Measurements from ENCODE around the gene ABCA12. TPM values are rescaled to one million over a fixed set of nuclear protein-coding genes. Genes with fewer than 3 reads are reported as not detected.

ABCA12 gene
- total and polyA plus RNA-seq, 2 donors (not counting 3 experiments of a cell fraction or from before 2014, with no cell fraction given): not detected

DNA sequence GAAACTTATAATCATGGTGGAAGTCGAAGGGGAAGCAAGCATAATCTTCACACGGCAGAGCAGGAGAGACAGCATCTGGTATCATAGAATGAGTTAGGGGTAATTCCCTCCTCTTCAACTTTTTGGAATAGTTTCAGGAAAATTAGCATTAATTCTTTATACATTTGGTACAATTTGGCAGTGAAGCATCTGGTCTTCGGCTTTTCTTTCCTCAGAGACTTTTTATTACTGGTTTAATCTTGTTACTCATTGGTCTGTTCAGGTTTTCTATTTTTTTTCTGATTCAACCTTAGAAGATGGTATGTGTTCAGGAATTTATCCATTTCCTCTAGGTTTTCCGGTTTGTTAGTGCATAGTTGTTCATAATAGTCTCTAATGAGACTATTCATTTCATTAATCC lies 39.7 kb upstream of the ABCA12 start:
- TF ChIP-seq POLR2AphosphoS5 (IDR thresholded peaks at IDR 0.05; ENCODE audit: insufficient read depth, low read depth, low read length): no peak
- TF ChIP-seq JUN (IDR thresholded peaks at IDR 0.05; ENCODE audit: borderline replicate concordance, insufficient read depth, insufficient read length, low read depth): no peak
- Histone ChIP-seq H2AFZ (ENCODE audit: low read depth, low read length) (no peak overlapping the region), H3K36me3 (ENCODE audit: control insufficient read depth in 2 of 2, extremely low read depth in 1 of 2, insufficient read depth in 2 of 2, low read length in 2 of 2) (no peaks in the 10 kb centered on the region), H3K27ac (ENCODE audit: insufficient read depth, low read depth, low read length) (no peak overlapping the region), H3K4me1 (ENCODE audit: control insufficient read depth, extremely low read depth, insufficient read depth, low read length) (no peaks in the 10 kb centered on the region), H3K4me3 (replicated peaks in 1 of 3; ENCODE audit: insufficient read depth in 1 of 3, low read depth in 1 of 3, low read length in 3 of 3) (no peak overlapping the region), H3K9ac (replicated peaks; ENCODE audit: extremely low read depth, insufficient read depth, low read length) (no peak overlapping the region), H3K4me2 (ENCODE audit: insufficient read depth, low read length) (no peak overlapping the region), H3K27me3 (ENCODE audit: control insufficient read depth in 2 of 2, insufficient read depth in 2 of 2, low read length in 2 of 2) (no peaks in the 10 kb centered on the region), H3K9me3 (replicated peaks; ENCODE audit: control insufficient read depth, insufficient read depth, low read length) (no peaks in the 10 kb centered on the region), H4K20me1 (replicated peaks; ENCODE audit: control insufficient read depth, extremely low read depth, insufficient read depth, low read length) (no peaks in the 10 kb centered on the region), H3K9me1 (replicated peaks; ENCODE audit: control insufficient read depth, extremely low read depth, insufficient read depth, low read length) (no peaks in the 10 kb centered on the region), H3K79me2 (ENCODE audit: control insufficient read depth, insufficient read depth, low read length) (no peaks in the 10 kb centered on the region)
- intact Hi-C loops (cut with micrococcal nuclease) (no loop called here), dilution Hi-C loops (cut with MboI; ENCODE audit: extremely low pct_ligation_motif_present, low sequenced_read_pairs) (no loop called here)
- no TSS peak for BruUV-seq (replicated peaks)
- DNase-seq (ENCODE audit: low read depth, low spot score) (no peak), FAIRE-seq (no peak)
- POLR2A ChIA-PET: no interaction called here
- CTCF ChIA-PET: no interaction called here

DNA sequence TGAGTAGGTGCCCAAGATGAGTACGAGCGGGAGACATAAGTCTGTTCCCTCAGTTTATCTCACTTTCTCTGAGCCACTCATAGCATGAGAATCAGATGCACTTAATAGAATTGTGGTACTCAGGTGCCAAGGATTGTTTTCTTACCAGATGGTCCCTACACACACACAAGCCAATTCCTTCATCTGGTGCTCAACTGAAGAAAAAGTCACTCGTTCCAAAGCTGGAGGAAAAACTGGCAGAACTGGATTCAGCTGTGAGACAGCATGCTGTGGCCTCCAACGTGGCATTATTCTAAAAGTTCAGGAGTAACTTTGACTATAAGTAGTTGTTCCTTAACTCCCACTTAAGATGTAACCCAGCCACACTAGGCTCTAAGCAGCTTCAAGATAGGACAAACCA lies 33.4 kb upstream of the ABCA12 start:
- intact Hi-C loops (cut with micrococcal nuclease): no loop called here
- no peak for FAIRE-seq
- ChIA-PET POLR2A (no interaction called here), CTCF (no interaction called here)
- Histone ChIP-seq H3K9me3 (replicated peaks; ENCODE audit: control insufficient read depth, insufficient read depth, low read length) (no peaks in the 10 kb centered on the region), H2AFZ (ENCODE audit: low read depth, low read length) (no peak overlapping the region), H3K4me3 (replicated peaks in 1 of 3; ENCODE audit: insufficient read depth in 1 of 3, low read depth in 1 of 3, low read length in 3 of 3) (no peak overlapping the region), H3K27ac (ENCODE audit: insufficient read depth, low read depth, low read length) (no peak overlapping the region), H3K4me2 (ENCODE audit: insufficient read depth, low read length) (no peak overlapping the region), H3K79me2 (ENCODE audit: control insufficient read depth, insufficient read depth, low read length) (no peaks in the 10 kb centered on the region), H4K20me1 (replicated peaks; ENCODE audit: control insufficient read depth, extremely low read depth, insufficient read depth, low read length) (no peaks in the 10 kb centered on the region), H3K4me1 (ENCODE audit: control insufficient read depth, extremely low read depth, insufficient read depth, low read length) (no peaks in the 10 kb centered on the region), H3K9ac (replicated peaks; ENCODE audit: extremely low read depth, insufficient read depth, low read length) (no peak overlapping the region), H3K36me3 (ENCODE audit: control insufficient read depth in 2 of 2, extremely low read depth in 1 of 2, insufficient read depth in 2 of 2, low read length in 2 of 2) (no peaks in the 10 kb centered on the region), H3K9me1 (replicated peaks; ENCODE audit: control insufficient read depth, extremely low read depth, insufficient read depth, low read length) (no peaks in the 10 kb centered on the region), H3K27me3 (ENCODE audit: control insufficient read depth in 2 of 2, insufficient read depth in 2 of 2, low read length in 2 of 2) (no peaks in the 10 kb centered on the region)
- dilution Hi-C loops (cut with MboI; ENCODE audit: extremely low pct_ligation_motif_present, low sequenced_read_pairs): no loop called here
- TF ChIP-seq EZH2 (IDR thresholded peaks at IDR 0.05; ENCODE audit: borderline replicate concordance, low read depth, low read length, severe bottlenecking): no peak
- no peak for TF ChIP-seq POLR2AphosphoS5 (IDR thresholded peaks at IDR 0.05; ENCODE audit: insufficient read depth, low read depth, low read length)
- TF ChIP-seq JUN (IDR thresholded peaks at IDR 0.05; ENCODE audit: borderline replicate concordance, insufficient read depth, insufficient read length, low read depth): no peak
- TF ChIP-seq MYC (IDR thresholded peaks at IDR 0.05; ENCODE audit: low read depth, low read length): no peak
- no peak for TF ChIP-seq GATA2 (IDR thresholded peaks at IDR 0.05; ENCODE audit: insufficient read depth, insufficient read length, low read depth, low read length)
- no peak for TF ChIP-seq FOS (IDR thresholded peaks at IDR 0.05; ENCODE audit: borderline replicate concordance, insufficient read depth, low read length)
- TF ChIP-seq, protein P1, sequence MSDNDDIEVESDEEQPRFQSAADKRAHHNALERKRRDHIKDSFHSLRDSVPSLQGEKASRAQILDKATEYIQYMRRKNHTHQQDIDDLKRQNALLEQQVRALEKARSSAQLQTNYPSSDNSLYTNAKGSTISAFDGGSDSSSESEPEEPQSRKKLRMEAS (IDR thresholded peaks at IDR 0.05; ENCODE audit: insufficient read depth, insufficient read length): no peak
- TF ChIP-seq, protein P2, sequence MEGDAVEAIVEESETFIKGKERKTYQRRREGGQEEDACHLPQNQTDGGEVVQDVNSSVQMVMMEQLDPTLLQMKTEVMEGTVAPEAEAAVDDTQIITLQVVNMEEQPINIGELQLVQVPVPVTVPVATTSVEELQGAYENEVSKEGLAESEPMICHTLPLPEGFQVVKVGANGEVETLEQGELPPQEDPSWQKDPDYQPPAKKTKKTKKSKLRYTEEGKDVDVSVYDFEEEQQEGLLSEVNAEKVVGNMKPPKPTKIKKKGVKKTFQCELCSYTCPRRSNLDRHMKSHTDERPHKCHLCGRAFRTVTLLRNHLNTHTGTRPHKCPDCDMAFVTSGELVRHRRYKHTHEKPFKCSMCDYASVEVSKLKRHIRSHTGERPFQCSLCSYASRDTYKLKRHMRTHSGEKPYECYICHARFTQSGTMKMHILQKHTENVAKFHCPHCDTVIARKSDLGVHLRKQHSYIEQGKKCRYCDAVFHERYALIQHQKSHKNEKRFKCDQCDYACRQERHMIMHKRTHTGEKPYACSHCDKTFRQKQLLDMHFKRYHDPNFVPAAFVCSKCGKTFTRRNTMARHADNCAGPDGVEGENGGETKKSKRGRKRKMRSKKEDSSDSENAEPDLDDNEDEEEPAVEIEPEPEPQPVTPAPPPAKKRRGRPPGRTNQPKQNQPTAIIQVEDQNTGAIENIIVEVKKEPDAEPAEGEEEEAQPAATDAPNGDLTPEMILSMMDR (IDR thresholded peaks at IDR 0.05; ENCODE audit: extremely low read depth in 1 of 2, insufficient read depth in 1 of 2, low read depth in 1 of 2, low read length in 2 of 2): no peak
- TF ChIP-seq POLR2A (IDR thresholded peaks at IDR 0.05; ENCODE audit: low read depth, low read length): no peak
- DNase-seq (ENCODE audit: low read depth, low spot score): no peak
- BruUV-seq (replicated peaks): no TSS peak

Data from endothelial cell of umbilical vein (primary cell).